Tibial nerve (tissue), 4 donors: ENCODE results near the gene ITPRIPL2. TPM values are rescaled to one million over a fixed set of nuclear protein-coding genes. Genes with fewer than 3 reads are reported as not detected.

Experiments
- DNase-seq, 2 donors: peaks; one replicate each; pipeline ENCODE4 v3.0.0-alpha.2; 2019; ENCODE audit warnings: low spot score in 2 of 2
- H3K27ac ChIP-seq, 4 donors: fragments of 200-600 bp; sonication (generic) in 3 of 4; one replicate each; pipeline ENCODE4 v1.5.1; 2017 to 2019; ENCODE audit warnings: mild to moderate bottlenecking in 1 of 4
- H3K27me3 ChIP-seq, 2 donors: fragments of 200-600 bp; sonication (generic) in 1 of 2; one replicate each; pipeline versions ENCODE4 v1.5.1 to v1.6.0; 2017 to 2019
- H3K36me3 ChIP-seq, 3 donors: fragments of 200-600 bp; sonication (generic); one replicate each; pipeline ENCODE4 v1.5.1; 2018 to 2019
- H3K4me1 ChIP-seq, 4 donors: fragments of 200-600 bp; sonication (generic) in 3 of 4; one replicate each; pipeline ENCODE4 v1.5.1; 2017 to 2019
- H3K4me3 ChIP-seq, 4 donors: fragments of 200-600 bp; sonication (generic) in 3 of 4; one replicate each; pipeline ENCODE4 v1.5.1; 2017 to 2019; ENCODE audit warnings: mild to moderate bottlenecking in 1 of 4, moderate library complexity in 1 of 4
- H3K9me3 ChIP-seq, 4 donors: fragments of 200-600 bp; sonication (generic) in 3 of 4; one replicate each; pipeline ENCODE4 v1.5.1; 2017 to 2019
- CTCF ChIP-seq, 5 experiments: fragments of 200-600 bp in 3 of 5; fragments of 450-650 bp in 2 of 5; sonication (generic) in 3 of 5; IDR thresholded peaks; one replicate each; pipeline ENCODE4 v1.5.1; 2016 to 2019; ENCODE audit warnings: antibody characterized with exemption in 5 of 5, mild to moderate bottlenecking in 3 of 5, moderate library complexity in 2 of 5
- EP300 ChIP-seq, 2 donors: sonication (generic); formaldehyde crosslinking; IDR thresholded peaks; one replicate each; pipeline ENCODE4 v1.6.1; 2017; ENCODE audit warnings: antibody characterized with exemption in 2 of 2, mild to moderate bottlenecking in 1 of 2
- POLR2A ChIP-seq, 2 donors: fragments of 450-650 bp; IDR thresholded peaks; one replicate each; pipeline ENCODE4 v1.6.1; 2017; ENCODE audit warnings: antibody characterized with exemption in 2 of 2, mild to moderate bottlenecking in 2 of 2, moderate library complexity in 2 of 2
- WGBS, 2 donors: methylation state at CpG; one replicate each; pipeline ENCODE4 v1.1.5; 2018; 5-methylcytosine and 5-hydroxymethylcytosine counted together
- total RNA-seq, 4 donors: library from RNA; depleted of rRNA; stranded (reverse); fragments of >200 nt; gene quantifications; one replicate each; pipeline ENCODE4 v1.1.0, GENCODE V29; 2016

The ITPRIPL2 gene
- 10 to 100 TPM; 51.3 to 68.7 (median 59.6) TPM for total RNA-seq

GRCh38 chr16:19113577-19114358 is at the start of gene ITPRIPL2:
Gene ITPRIPL2, plus strand, starts transcription at chr16:19113964. Its CDS starts 498 bp downstream, at chr16:19114462.
- WGBS, 2 donors, result 0 to 1% methylated on average over 15 to 45 of the region's 74 CpGs
- TF ChIP-seq POLR2A (IDR thresholded peaks at IDR 0.05) (peak; percentile 24 to 70), CTCF (IDR thresholded peaks at IDR 0.05) (peak in 1 of 5 experiments; percentile 44), EP300 (IDR thresholded peaks at IDR 0.05) (peak in 1 of 2 donors; percentile 85)
- H3K27ac ChIP-seq, result peak within 1 kb of the TSS; percentile 85 to 96 (median 93)
- H3K27me3 ChIP-seq, result no peaks in the 10 kb centered on the region
- peak; percentile 74 to 75 for DNase-seq
- H3K9me3 ChIP-seq, result no peaks in the 10 kb centered on the region
- H3K4me1 ChIP-seq, result peaks cover 0 to 57% (median 42%) of the 10 kb centered on the region in 4 donors
- peak within 1 kb of the TSS; percentile 59 to 88 (median 71) for H3K4me3 ChIP-seq
- peaks cover 0 to 16% (median 0%) of the 10 kb centered on the region in 3 donors for H3K36me3 ChIP-seq

- TF ChIP-seq EP300 (IDR thresholded peaks at IDR 0.05), result no peak
- TF ChIP-seq POLR2A (IDR thresholded peaks at IDR 0.05), result no peak
- peak in 1 of 5 experiments; percentile 2 for TF ChIP-seq CTCF (IDR thresholded peaks at IDR 0.05)
- no peak for DNase-seq
- Histone ChIP-seq H3K27me3 (no peaks in the 10 kb centered on the region), H3K36me3 (peaks cover 0 to 24% (median 0%) of the 10 kb centered on the region in 3 donors), H3K27ac (peak overlapping the region; percentile 99 to 100 (median 100)), H3K9me3 (no peaks in the 10 kb centered on the region), H3K4me3 (peak overlapping the region; percentile 20 to 91 (median 90)), H3K4me1 (peaks cover 0 to 21% (median 13%) of the 10 kb centered on the region in 4 donors)
- WGBS, 2 donors, result 61 to 64% methylated on average over 9 of the region's 9 CpGs
Observed at GRCh38 chr16:19066988-19067348, 46.8 kb upstream of the ITPRIPL2 start.

DNA sequence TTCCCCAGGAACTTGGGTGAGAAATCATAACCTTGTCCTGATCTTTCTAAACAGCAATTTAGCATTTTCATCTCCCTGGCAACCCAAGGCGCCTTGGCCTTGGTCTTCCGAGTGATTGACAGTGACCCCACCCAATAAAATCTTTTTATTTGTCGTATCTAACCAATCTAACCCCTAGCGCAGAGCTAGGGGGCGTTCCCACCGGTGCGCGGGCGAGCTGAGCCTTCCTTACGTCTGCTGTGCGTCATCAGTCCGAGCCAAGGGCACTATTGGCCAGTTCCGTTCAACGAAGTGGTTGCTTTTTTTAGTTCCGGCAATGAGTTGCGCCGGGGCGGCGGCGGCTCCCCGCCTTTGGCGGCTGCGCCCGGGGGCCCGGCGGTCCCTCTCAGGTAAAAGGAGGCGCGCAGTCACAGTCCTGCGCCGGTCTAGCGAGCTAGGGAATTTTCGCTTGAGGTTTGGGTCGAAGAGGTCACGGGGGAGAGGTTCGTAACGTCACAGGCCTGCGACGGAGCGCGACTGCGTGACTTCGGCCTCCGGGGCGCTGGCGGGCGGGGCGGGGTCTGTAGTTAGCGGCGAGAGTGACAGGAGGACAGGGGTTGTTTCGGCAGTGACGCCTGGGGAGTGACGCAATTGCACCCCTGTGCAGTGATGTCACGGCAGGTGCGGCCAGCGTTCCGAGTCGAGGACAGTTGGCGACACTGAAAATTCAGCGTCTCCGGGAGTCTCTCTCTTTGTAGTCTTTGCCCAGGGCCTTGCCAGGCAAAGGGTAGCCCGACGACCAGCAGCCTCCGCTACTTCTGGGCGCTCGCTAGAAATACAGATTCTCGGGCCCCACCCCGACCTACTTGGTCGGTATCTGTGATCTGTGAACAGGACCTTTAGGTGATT is 46.2 kb upstream of the ITPRIPL2 start, which contains the start of gene COQ7:
COQ7 (plus strand) TSS at position 266 of the 888 bp plus-strand sequence; CDS start at position 317, 51 bp downstream.
- Histone ChIP-seq H3K27me3 (no peaks in the 10 kb centered on the region), H3K4me1 (peaks cover 0 to 26% (median 13%) of the 10 kb centered on the region in 4 donors), H3K27ac (peak within 1 kb of the TSS; percentile 99 to 100 (median 100)), H3K9me3 (no peaks in the 10 kb centered on the region), H3K4me3 (peak within 1 kb of the TSS; percentile 72 to 91 (median 90)), H3K36me3 (peaks cover 0 to 24% (median 0%) of the 10 kb centered on the region in 3 donors)
- WGBS, 2 donors, result 0 to 1% methylated on average over 54 to 62 of the region's 68 CpGs
- peak; percentile 96 for DNase-seq
- peak; percentile 14 to 62 for TF ChIP-seq POLR2A (IDR thresholded peaks at IDR 0.05)
- TF ChIP-seq EP300 (IDR thresholded peaks at IDR 0.05), result peak; percentile 89 to 96
- peak in 2 of 5 experiments; percentile 20 to 46 for TF ChIP-seq CTCF (IDR thresholded peaks at IDR 0.05)

- Histone ChIP-seq H3K36me3 (peaks cover 0 to 24% (median 0%) of the 10 kb centered on the region in 3 donors), H3K4me3 (peak overlapping the region; percentile 72 to 91 (median 90)), H3K9me3 (no peaks in the 10 kb centered on the region), H3K27me3 (no peaks in the 10 kb centered on the region), H3K27ac (peak overlapping the region; percentile 99 to 100 (median 100)), H3K4me1 (peaks cover 0 to 26% (median 13%) of the 10 kb centered on the region in 4 donors)
- DNase-seq, result no peak
- TF ChIP-seq EP300 (IDR thresholded peaks at IDR 0.05) (no peak), CTCF (IDR thresholded peaks at IDR 0.05) (no peak), POLR2A (IDR thresholded peaks at IDR 0.05) (no peak)
- 47 to 53% methylated on average over 19 of the region's 19 CpGs for WGBS, 2 donors
Observed at GRCh38 chr16:19068237-19068815, 45.4 kb upstream of the ITPRIPL2 start.
